ENCODE measurements around the gene GUCA1C.
A peak's percentile ranks its signal among the peaks of the same experiment; 100 is the strongest.

Gene GUCA1C

GRCh38 chr3:108914774-108915641 lies 38.7 kb downstream of the GUCA1C start:
- peak; percentile 67 to 71 for DNase-seq (ENCODE audit: low read depth in 2 of 2)

GRCh38 chr3:108909799-108910198 lies 43.9 kb downstream of the GUCA1C start:
- DNase-seq (ENCODE audit: low read depth in 2 of 2), result no peak
- TF ChIP-seq CTCF (IDR thresholded peaks at IDR 0.05; ENCODE audit: low read depth, low read length), result no peak
- no peak overlapping the region for H3K4me3 ChIP-seq (replicated peaks in 1 of 2; ENCODE audit: low read depth in 2 of 2, low read length in 2 of 2)

More at GRCh38 chr3:108914774-108915641, 38.7 kb downstream of the GUCA1C start:
- TF ChIP-seq CTCF (IDR thresholded peaks at IDR 0.05; ENCODE audit: low read depth, low read length), result peak; percentile 79
- no peak overlapping the region for H3K4me3 ChIP-seq (replicated peaks in 1 of 2; ENCODE audit: low read depth in 2 of 2, low read length in 2 of 2)

GRCh38 chr3:108907194-108907593 lies 46.5 kb downstream of the GUCA1C start:
- DNase-seq (ENCODE audit: low read depth in 2 of 2), result no peak

GRCh38 chr3:108899530-108899929 lies 54.1 kb downstream of the GUCA1C start:
- no peak for TF ChIP-seq CTCF (IDR thresholded peaks at IDR 0.05; ENCODE audit: low read depth, low read length)
- no peak overlapping the region for H3K4me3 ChIP-seq (replicated peaks in 1 of 2; ENCODE audit: low read depth in 2 of 2, low read length in 2 of 2)
- DNase-seq (ENCODE audit: low read depth in 2 of 2), result no peak

More at GRCh38 chr3:108907194-108907593, 46.5 kb downstream of the GUCA1C start:
- H3K4me3 ChIP-seq (replicated peaks in 1 of 2; ENCODE audit: low read depth in 2 of 2, low read length in 2 of 2), result no peak overlapping the region
- no peak for TF ChIP-seq CTCF (IDR thresholded peaks at IDR 0.05; ENCODE audit: low read depth, low read length)

- TF ChIP-seq CTCF (IDR thresholded peaks at IDR 0.05; ENCODE audit: low read depth, low read length), result no peak
- no peak for DNase-seq (ENCODE audit: low read depth in 2 of 2)
- H3K4me3 ChIP-seq (replicated peaks in 1 of 2; ENCODE audit: low read depth in 2 of 2, low read length in 2 of 2), result no peak overlapping the region
These were observed 55.8 kb downstream of the GUCA1C start for GRCh38 chr3:108897883-108898282.

- no peak for TF ChIP-seq CTCF (IDR thresholded peaks at IDR 0.05; ENCODE audit: low read depth, low read length)
- H3K4me3 ChIP-seq (replicated peaks in 1 of 2; ENCODE audit: low read depth in 2 of 2, low read length in 2 of 2), result no peak overlapping the region
- no peak for DNase-seq (ENCODE audit: low read depth in 2 of 2)
These were observed 58.7 kb downstream of the GUCA1C start for GRCh38 chr3:108894981-108895380.

Data from cardiac fibroblast (primary cell).